ENCODE measurements around the gene CCDC187.

DNA sequence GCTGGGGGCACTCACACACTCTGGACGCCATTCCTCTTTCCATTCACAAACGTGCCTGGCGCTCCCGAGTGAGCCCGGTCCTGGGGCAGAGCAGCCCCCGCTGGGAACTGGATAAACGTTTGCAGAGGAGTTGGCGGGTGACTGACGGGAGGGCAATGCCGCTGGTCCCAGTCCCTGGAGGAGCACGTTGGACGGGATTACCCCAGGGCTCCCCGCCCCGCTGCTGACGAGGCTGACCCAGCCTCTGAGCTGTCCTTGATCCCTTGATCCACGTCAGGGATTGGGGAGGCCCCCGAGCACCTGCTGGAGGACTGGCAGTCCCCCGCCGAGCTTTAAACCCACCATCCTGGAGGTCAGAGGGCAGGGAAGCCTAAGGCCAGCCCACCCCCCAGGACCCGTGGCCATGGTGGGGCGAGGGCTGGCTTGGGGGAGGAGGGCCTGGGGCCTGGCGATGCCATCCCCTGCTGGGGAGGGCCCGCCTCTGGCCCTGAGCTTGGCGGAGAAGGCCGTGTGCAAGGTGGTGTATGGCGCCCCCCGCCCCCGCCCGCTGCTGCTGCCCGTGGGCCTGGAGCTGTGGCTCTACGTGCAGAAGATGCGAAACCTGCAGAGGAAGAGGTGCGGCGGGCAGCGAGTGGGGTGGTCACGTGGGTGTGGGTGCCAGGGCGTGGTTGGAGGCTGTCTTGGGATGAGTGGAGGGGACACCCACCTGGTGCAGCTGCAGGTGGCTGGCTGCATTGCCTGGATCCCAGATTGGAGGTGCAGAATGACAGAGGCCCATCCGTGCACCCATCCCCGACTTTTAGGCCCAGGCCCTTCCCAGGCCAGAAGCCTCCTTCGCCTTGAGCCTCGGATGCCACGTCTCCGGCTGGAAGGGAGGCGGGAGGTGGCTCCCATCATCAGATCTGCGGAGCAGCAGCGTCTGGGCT lies 27.9 kb upstream of the CCDC187 start:
- TF ChIP-seq, protein P1, sequence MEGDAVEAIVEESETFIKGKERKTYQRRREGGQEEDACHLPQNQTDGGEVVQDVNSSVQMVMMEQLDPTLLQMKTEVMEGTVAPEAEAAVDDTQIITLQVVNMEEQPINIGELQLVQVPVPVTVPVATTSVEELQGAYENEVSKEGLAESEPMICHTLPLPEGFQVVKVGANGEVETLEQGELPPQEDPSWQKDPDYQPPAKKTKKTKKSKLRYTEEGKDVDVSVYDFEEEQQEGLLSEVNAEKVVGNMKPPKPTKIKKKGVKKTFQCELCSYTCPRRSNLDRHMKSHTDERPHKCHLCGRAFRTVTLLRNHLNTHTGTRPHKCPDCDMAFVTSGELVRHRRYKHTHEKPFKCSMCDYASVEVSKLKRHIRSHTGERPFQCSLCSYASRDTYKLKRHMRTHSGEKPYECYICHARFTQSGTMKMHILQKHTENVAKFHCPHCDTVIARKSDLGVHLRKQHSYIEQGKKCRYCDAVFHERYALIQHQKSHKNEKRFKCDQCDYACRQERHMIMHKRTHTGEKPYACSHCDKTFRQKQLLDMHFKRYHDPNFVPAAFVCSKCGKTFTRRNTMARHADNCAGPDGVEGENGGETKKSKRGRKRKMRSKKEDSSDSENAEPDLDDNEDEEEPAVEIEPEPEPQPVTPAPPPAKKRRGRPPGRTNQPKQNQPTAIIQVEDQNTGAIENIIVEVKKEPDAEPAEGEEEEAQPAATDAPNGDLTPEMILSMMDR (IDR thresholded peaks at IDR 0.05), result no peak
- no peak for TF ChIP-seq POLR2A (IDR thresholded peaks at IDR 0.05)

Data from body of pancreas (tissue), 4 donors.